GM12878 (cell line): ENCODE measurements around the gene CFAP97D2.

Experiments
- KDM1A ChIP-seq: fragments of 200-600 bp; sonication (generic); IDR thresholded peaks from 2 replicates; pipeline ENCODE4 v1.6.1; 2016; ENCODE audit warnings: borderline replicate concordance
- USF2 ChIP-seq: IDR thresholded peaks from 2 replicates; pipeline ENCODE4 v1.6.1; 2011; ENCODE audit warnings: low read depth, low read length, improper control_type of control experiment, borderline replicate concordance

GRCh38 chr13:114213980-114214379 is 34.9 kb downstream of the CFAP97D2 start:
- TF ChIP-seq USF2 (no peak), KDM1A (no peak)
